ENCODE results near the gene TREML1. TPM values are rescaled to one million over a fixed set of nuclear protein-coding genes. Genes with fewer than 3 reads are reported as not detected.
"Not testable (repeated sequence)": the region's sequence is repeated elsewhere in the genome, so short reads cannot be mapped to it uniquely, and the experiment has no call there.

The TREML1 gene
- total RNA-seq, 4 donors from 2014 or later: not detected

DNA sequence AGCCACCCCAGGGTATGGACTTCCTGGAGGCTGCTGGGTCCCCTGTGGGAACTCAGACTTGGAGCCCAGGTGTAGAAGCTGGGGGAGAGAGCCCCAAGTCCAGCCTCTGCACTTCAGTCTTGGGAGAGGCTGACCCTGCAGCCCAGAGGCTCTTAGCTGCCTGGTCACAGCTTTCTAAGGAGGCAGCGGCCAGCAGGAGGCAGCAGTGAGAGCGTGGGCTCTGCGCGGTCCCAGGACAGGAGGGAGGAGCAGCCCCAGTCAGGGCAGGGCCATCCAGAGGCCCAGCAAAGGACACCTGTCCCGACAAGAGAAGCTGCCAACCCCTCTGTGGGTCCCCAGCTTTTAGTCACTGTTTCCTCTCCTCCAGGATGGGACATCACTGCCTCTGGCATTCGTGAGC lies 37.4 kb upstream of the TREML1 start:
- no peak overlapping the region for H3K4me3 ChIP-seq

GRCh38 chr6:41190791-41191190 lies 36.6 kb upstream of the TREML1 start:
- WGBS: 96% methylated on average over 3 of the region's 3 CpGs
- H3K4me1 ChIP-seq: no peaks in the 10 kb centered on the region
- H3K4me3 ChIP-seq: no peak overlapping the region
- H3K9me3 ChIP-seq: no peaks in the 10 kb centered on the region
- DNase-seq (ENCODE audit: low spot score in 2 of 2): no peak
- H3K27me3 ChIP-seq: peaks cover 33% of the 10 kb centered on the region
- H3K36me3 ChIP-seq: no peaks in the 10 kb centered on the region
- no peak overlapping the region for H3K27ac ChIP-seq
- TF ChIP-seq, protein P1, sequence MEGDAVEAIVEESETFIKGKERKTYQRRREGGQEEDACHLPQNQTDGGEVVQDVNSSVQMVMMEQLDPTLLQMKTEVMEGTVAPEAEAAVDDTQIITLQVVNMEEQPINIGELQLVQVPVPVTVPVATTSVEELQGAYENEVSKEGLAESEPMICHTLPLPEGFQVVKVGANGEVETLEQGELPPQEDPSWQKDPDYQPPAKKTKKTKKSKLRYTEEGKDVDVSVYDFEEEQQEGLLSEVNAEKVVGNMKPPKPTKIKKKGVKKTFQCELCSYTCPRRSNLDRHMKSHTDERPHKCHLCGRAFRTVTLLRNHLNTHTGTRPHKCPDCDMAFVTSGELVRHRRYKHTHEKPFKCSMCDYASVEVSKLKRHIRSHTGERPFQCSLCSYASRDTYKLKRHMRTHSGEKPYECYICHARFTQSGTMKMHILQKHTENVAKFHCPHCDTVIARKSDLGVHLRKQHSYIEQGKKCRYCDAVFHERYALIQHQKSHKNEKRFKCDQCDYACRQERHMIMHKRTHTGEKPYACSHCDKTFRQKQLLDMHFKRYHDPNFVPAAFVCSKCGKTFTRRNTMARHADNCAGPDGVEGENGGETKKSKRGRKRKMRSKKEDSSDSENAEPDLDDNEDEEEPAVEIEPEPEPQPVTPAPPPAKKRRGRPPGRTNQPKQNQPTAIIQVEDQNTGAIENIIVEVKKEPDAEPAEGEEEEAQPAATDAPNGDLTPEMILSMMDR (IDR thresholded peaks at IDR 0.05): no peak
- TF ChIP-seq POLR2AphosphoS5 (IDR thresholded peaks at IDR 0.05): no peak
- TF ChIP-seq POLR2A (IDR thresholded peaks at IDR 0.05): no peak
- TF ChIP-seq EP300 (IDR thresholded peaks at IDR 0.05): no peak

More for the DNA sequence above, 37.4 kb upstream of the TREML1 start:
- H3K36me3 ChIP-seq: no peaks in the 10 kb centered on the region
- H3K27me3 ChIP-seq: peaks cover 33% of the 10 kb centered on the region
- H3K27ac ChIP-seq: no peak overlapping the region
- H3K9me3 ChIP-seq: no peaks in the 10 kb centered on the region
- TF ChIP-seq, protein P1 (IDR thresholded peaks at IDR 0.05): no peak
- no peak for TF ChIP-seq POLR2AphosphoS5 (IDR thresholded peaks at IDR 0.05)
- no peak for TF ChIP-seq EP300 (IDR thresholded peaks at IDR 0.05)
- TF ChIP-seq POLR2A (IDR thresholded peaks at IDR 0.05): no peak
- DNase-seq (ENCODE audit: low spot score in 2 of 2): no peak
- WGBS: 50% methylated on average over 1 of the region's 6 CpGs
- no peaks in the 10 kb centered on the region for H3K4me1 ChIP-seq

- peaks cover 33% of the 10 kb centered on the region for H3K27me3 ChIP-seq
- H3K36me3 ChIP-seq: no peaks in the 10 kb centered on the region
- H3K9me3 ChIP-seq: no peaks in the 10 kb centered on the region
- H3K4me3 ChIP-seq: no peak overlapping the region
- no peak overlapping the region for H3K27ac ChIP-seq
- 92% methylated on average over 2 of the region's 2 CpGs for WGBS
- TF ChIP-seq, protein P1 (IDR thresholded peaks at IDR 0.05): no peak
- no peak for TF ChIP-seq EP300 (IDR thresholded peaks at IDR 0.05)
- no peak for TF ChIP-seq POLR2AphosphoS5 (IDR thresholded peaks at IDR 0.05)
- TF ChIP-seq POLR2A (IDR thresholded peaks at IDR 0.05): no peak
- H3K4me1 ChIP-seq: no peaks in the 10 kb centered on the region
- DNase-seq (ENCODE audit: low spot score in 2 of 2): no peak
These were observed 35.8 kb upstream of the TREML1 start for GRCh38 chr6:41189967-41190366.

- H3K4me3 ChIP-seq; H3K4me1 ChIP-seq; H3K36me3 ChIP-seq; H3K9me3 ChIP-seq; H3K27ac ChIP-seq; DNase-seq (ENCODE audit: low spot score in 2 of 2): not testable (repeated sequence)
- peaks cover 26% of the 10 kb centered on the region for H3K27me3 ChIP-seq
These were observed 34.9 kb upstream of the TREML1 start for GRCh38 chr6:41189046-41189445.

GRCh38 chr6:41187924-41188886 lies 34.1 kb upstream of the TREML1 start:
- TF ChIP-seq POLR2A (IDR thresholded peaks at IDR 0.05) (no peak), POLR2AphosphoS5 (IDR thresholded peaks at IDR 0.05) (no peak), EP300 (IDR thresholded peaks at IDR 0.05) (no peak)
- TF ChIP-seq, protein P1 (IDR thresholded peaks at IDR 0.05): no peak
- H3K36me3 ChIP-seq: no peaks in the 10 kb centered on the region
- WGBS: 82% methylated on average over 8 of the region's 8 CpGs

More at GRCh38 chr6:41187924-41188886, 34.1 kb upstream of the TREML1 start:
- H3K9me3 ChIP-seq: no peaks in the 10 kb centered on the region
- H3K27me3 ChIP-seq: peaks cover 23% of the 10 kb centered on the region
- no peak overlapping the region for H3K27ac ChIP-seq
- H3K4me3 ChIP-seq: no peak overlapping the region
- H3K4me1 ChIP-seq: no peaks in the 10 kb centered on the region
- no peak for DNase-seq (ENCODE audit: low spot score in 2 of 2)

Data from suprapubic skin (tissue), 4 donors.